A673 (cell line): Measurements from ENCODE around the gene MSI2. TPM values are rescaled to one million over a fixed set of nuclear protein-coding genes. Genes with fewer than 3 reads are reported as not detected.
A peak's percentile ranks its signal among the peaks of the same experiment; 100 is the strongest.

Experiments used
- BruUV-seq: library from RNA; stranded (reverse); fragments of 400-500 nt; replicated peaks from 2 replicates; lab custom pipeline; 2021; lab: Mats Ljungman, UMichigan
- CTCF ChIA-PET: fragments of 300-600 bp; sonication (Branson Sonifier 250); formaldehyde crosslinking; loops from one replicate; lab custom pipeline; 2022; ENCODE audit warnings: antibody characterized with exemption; lab: Charles Lee
- POLR2A ChIA-PET: fragments of 300-600 bp; sonication (Branson Sonifier 250); formaldehyde crosslinking; loops from one replicate; lab custom pipeline; 2022; ENCODE audit warnings: antibody characterized with exemption; ENCODE audit not compliant: low non-redundant PET; lab: Charles Lee
- DNase-seq: peaks from one replicate; pipeline ENCODE4 v3.0.0-alpha.2; 2015; ENCODE audit warnings: low spot score
- H3K27ac ChIP-seq: fragments of 200-600 bp; sonication (generic); 2 replicates; pipeline ENCODE4 v1.5.1; 2016; ENCODE audit warnings: mixed run types, low read depth, mild to moderate bottlenecking, mixed read lengths, antibody characterized with exemption, low read length; ENCODE audit not compliant: poor library complexity, severe bottlenecking
- H3K27me3 ChIP-seq: fragments of 200-600 bp; sonication (generic); replicated peaks from 2 replicates; pipeline ENCODE4 v1.6.1; 2017; ENCODE audit warnings: mixed run types, low read depth, mild to moderate bottlenecking, mixed read lengths, antibody characterized with exemption, low read length; ENCODE audit not compliant: insufficient read depth, poor library complexity
- H3K36me3 ChIP-seq: fragments of 200-600 bp; sonication (generic); 2 replicates; pipeline ENCODE4 v1.6.1; 2016; ENCODE audit warnings: mixed run types, mild to moderate bottlenecking, mixed read lengths, antibody characterized with exemption, low read length; ENCODE audit not compliant: insufficient read depth, poor library complexity, severe bottlenecking
- H3K4me1 ChIP-seq: fragments of 200-600 bp; sonication (generic); 2 replicates; pipeline ENCODE4 v1.6.1; 2017; ENCODE audit warnings: mixed run types, mild to moderate bottlenecking, mixed read lengths, antibody characterized with exemption, low read length; ENCODE audit not compliant: insufficient read depth, poor library complexity, severe bottlenecking
- H3K4me3 ChIP-seq: fragments of 200-600 bp; sonication (generic); 2 replicates; pipeline ENCODE4 v1.5.1; 2016; ENCODE audit warnings: low read depth, mixed run types, mild to moderate bottlenecking, mixed read lengths, low read length; ENCODE audit not compliant: poor library complexity, severe bottlenecking
- H3K9me3 ChIP-seq: fragments of 200-600 bp; sonication (generic); 2 replicates; pipeline ENCODE4 v1.6.1; 2016; ENCODE audit warnings: mixed run types, low read depth, mild to moderate bottlenecking, mixed read lengths, antibody characterized with exemption, low read length; ENCODE audit not compliant: poor library complexity, severe bottlenecking
- CTCF ChIP-seq: fragments of 300-800, 200-600 bp; sonication (generic); conservative IDR thresholded peaks from 2 replicates; pipeline ENCODE4 v1.5.1; 2017; ENCODE audit warnings: low read depth, mild to moderate bottlenecking, antibody characterized with exemption, low read length, moderate library complexity, mixed read lengths
- EZH2 ChIP-seq: fragments of 200-600 bp; sonication (generic); IDR thresholded peaks from 2 replicates; pipeline ENCODE4 v1.6.1; 2017; ENCODE audit warnings: borderline replicate concordance, low read depth, mild to moderate bottlenecking, mixed read lengths, antibody characterized with exemption, low read length; ENCODE audit not compliant: poor library complexity, severe bottlenecking
- intact Hi-C: fragments of 100-400 bp; cut with micrococcal nuclease; formaldehyde crosslinking; loops from one replicate; pipeline ENCODE4 v1.10.0; 2022; ENCODE audit not compliant: unreplicated experiment
- total RNA-seq: library from RNA; stranded (reverse); gene quantifications from 2 replicates; pipeline ENCODE4 v1.2.3, GENCODE V29; 2021

The MSI2 gene
- total RNA-seq, 1 experiment from 2014 or later: 108 TPM

- peaks cover 77% of the 10 kb centered on the region for H3K4me1 ChIP-seq
- no peaks in the 10 kb centered on the region for H3K36me3 ChIP-seq
- no peaks in the 10 kb centered on the region for H3K9me3 ChIP-seq
- CTCF ChIA-PET: no interaction called here
- peak; percentile 81 for DNase-seq
- H3K27ac ChIP-seq: peak overlapping the region; percentile 38
- no TSS peak for BruUV-seq
- no peaks in the 10 kb centered on the region for H3K27me3 ChIP-seq
- intact Hi-C loops: loop anchor here (1.0 kb wide), 1 partner anchor 66 kb away; no protein-coding TSS in a partner anchor
- no peak for TF ChIP-seq CTCF
- no peak for TF ChIP-seq EZH2
- POLR2A ChIA-PET: no interaction called here
- H3K4me3 ChIP-seq: no peak overlapping the region
Observed at GRCh38 chr17:57481910-57482391, 225.6 kb downstream of the MSI2 start.

- H3K4me3 ChIP-seq: no peak overlapping the region
- intact Hi-C loops: no loop called here
- peaks cover 71% of the 10 kb centered on the region for H3K4me1 ChIP-seq
- POLR2A ChIA-PET: no interaction called here
- no peak for DNase-seq
- H3K9me3 ChIP-seq: no peaks in the 10 kb centered on the region
- BruUV-seq: no TSS peak
- no peaks in the 10 kb centered on the region for H3K36me3 ChIP-seq
- TF ChIP-seq CTCF (no peak), EZH2 (no peak)
- H3K27ac ChIP-seq: peak overlapping the region; percentile 38
- CTCF ChIA-PET: no interaction called here
- no peaks in the 10 kb centered on the region for H3K27me3 ChIP-seq
Observed at GRCh38 chr17:57482657-57483056, 226.3 kb downstream of the MSI2 start.

GRCh38 chr17:57484081-57484666 is 227.9 kb downstream of the MSI2 start:
- POLR2A ChIA-PET: no interaction called here
- intact Hi-C loops: no loop called here
- Histone ChIP-seq H3K27ac (no peak overlapping the region), H3K4me1 (peaks cover 56% of the 10 kb centered on the region), H3K36me3 (no peaks in the 10 kb centered on the region), H3K9me3 (no peaks in the 10 kb centered on the region), H3K27me3 (no peaks in the 10 kb centered on the region), H3K4me3 (no peak overlapping the region)
- TF ChIP-seq CTCF: no peak
- no peak for TF ChIP-seq EZH2
- CTCF ChIA-PET: no interaction called here
- DNase-seq: no peak
- no TSS peak for BruUV-seq
